Stimulated activated naive CD8-positive, alpha-beta T cell treated with anti-CD3 and anti-CD28 coated beads, Interleukin-15, amount 100 ng/mL, for 72 hours (primary cell): Measurements from ENCODE around the gene WNK2.

Experiments used
- ATAC-seq: fragments of 150-1000 bp; cut with Tn5 transposase; 2 replicates; pipeline ENCODE4 v1.10.0; 2021; ENCODE audit warnings: mild to moderate bottlenecking, moderate library complexity
- DNase-seq, 2 donors: peaks; one replicate each; pipeline ENCODE4 v3.0.0; 2021 to 2022
- H3K27ac Mint-ChIP-seq, 2 donors: one replicate each; pipeline ENCODE4 v1.8.0; 2022; ENCODE audit warnings: mild to moderate bottlenecking in 2 of 2, mixed read lengths in 2 of 2, moderate library complexity in 2 of 2
- H3K27me3 Mint-ChIP-seq: one replicate; pipeline ENCODE4 v1.8.0; 2022; ENCODE audit warnings: mixed read lengths
- H3K4me1 Mint-ChIP-seq: one replicate; pipeline ENCODE4 v1.8.0; 2022; ENCODE audit warnings: mild to moderate bottlenecking, mixed read lengths
- H3K4me3 Mint-ChIP-seq, 2 donors: one replicate each; pipeline ENCODE4 v1.8.0; 2022; ENCODE audit warnings: mild to moderate bottlenecking in 2 of 2, mixed read lengths in 2 of 2, moderate library complexity in 1 of 2
- H3K9me3 Mint-ChIP-seq, 2 donors: one replicate each; pipeline ENCODE4 v1.8.0; 2022; ENCODE audit warnings: mixed read lengths in 2 of 2

The WNK2 gene

DNA sequence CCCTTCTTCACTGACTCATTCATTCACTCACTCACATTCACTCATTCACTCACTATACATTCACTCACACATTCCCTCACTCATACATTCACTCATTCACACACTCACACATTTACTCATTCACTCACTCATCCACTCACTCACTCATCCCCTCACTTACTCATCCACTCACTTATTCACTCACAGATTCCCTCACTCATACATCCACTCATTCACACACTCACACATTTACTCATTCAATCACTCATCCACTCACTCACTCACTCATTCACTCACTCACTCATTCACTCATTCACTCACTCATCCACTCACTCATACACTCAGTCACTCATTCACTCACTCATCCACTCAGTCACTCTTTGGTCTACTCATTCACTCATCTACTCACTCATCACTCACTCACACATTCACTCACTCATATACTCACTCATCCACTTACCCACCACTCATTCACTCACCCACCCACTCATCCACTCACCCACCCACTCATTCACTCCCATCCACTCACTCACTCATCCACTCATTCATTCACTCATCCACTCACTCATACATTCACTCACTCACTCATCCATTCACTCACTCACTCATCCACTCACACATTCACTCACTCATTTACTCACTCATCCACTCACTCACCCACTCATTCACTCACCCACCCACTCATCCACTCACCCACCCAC lies 27.2 kb downstream of the WNK2 start:
- no peak overlapping the region for H3K27ac Mint-ChIP-seq
- no peaks in the 10 kb centered on the region for H3K27me3 Mint-ChIP-seq
- no peak overlapping the region for H3K4me3 Mint-ChIP-seq
- ATAC-seq, result no peak
- no peaks in the 10 kb centered on the region for H3K4me1 Mint-ChIP-seq
- H3K9me3 Mint-ChIP-seq, result peaks cover 7 to 13% of the 10 kb centered on the region in 2 donors
- DNase-seq, result no peak

DNA sequence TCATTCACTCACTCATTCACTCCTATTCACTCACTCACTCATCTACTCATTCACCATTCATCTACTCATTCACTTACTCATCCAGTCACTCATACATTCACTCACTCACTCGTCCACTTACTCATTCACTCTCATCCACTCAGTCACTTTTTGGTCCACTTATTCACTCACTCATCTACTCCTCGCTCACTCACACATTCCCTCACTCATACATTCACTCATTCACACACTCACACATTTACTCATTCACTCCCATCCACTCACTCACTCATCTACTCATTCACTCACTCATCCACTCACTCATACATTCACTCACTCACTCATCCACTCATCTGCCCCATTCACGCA lies 27.7 kb downstream of the WNK2 start:
- Mint-ChIP-seq H3K4me1 (no peaks in the 10 kb centered on the region), H3K27me3 (no peaks in the 10 kb centered on the region), H3K4me3 (no peak overlapping the region), H3K9me3 (peaks cover 7 to 13% of the 10 kb centered on the region in 2 donors), H3K27ac (no peak overlapping the region)
- ATAC-seq (no peak), DNase-seq (no peak)

DNA sequence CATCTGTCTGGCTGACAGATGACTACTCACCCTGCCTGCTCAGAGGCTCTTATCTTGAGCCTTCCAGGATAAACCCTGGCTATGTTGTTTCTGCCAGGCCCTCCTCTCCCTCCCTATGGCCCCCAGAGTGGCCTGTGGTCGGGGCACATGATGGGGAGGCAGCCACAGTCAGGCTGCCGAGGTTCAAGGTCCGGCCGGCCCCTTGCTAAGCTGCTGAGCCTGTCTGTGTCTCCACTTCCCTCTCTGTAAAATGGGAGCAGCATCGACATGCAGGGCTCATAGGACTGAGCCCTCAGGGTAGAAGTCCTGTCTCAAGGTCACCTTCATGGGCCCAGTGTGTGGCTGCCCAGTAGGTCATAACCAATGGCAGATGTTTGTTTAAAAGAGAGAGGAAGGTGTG lies 28.5 kb downstream of the WNK2 start:
- no peaks in the 10 kb centered on the region for H3K27me3 Mint-ChIP-seq
- no peak overlapping the region for H3K4me3 Mint-ChIP-seq
- H3K27ac Mint-ChIP-seq, result no peak overlapping the region
- DNase-seq (no peak), ATAC-seq (no peak)
- H3K9me3 Mint-ChIP-seq, result peaks cover 7 to 13% of the 10 kb centered on the region in 2 donors
- no peaks in the 10 kb centered on the region for H3K4me1 Mint-ChIP-seq

DNA sequence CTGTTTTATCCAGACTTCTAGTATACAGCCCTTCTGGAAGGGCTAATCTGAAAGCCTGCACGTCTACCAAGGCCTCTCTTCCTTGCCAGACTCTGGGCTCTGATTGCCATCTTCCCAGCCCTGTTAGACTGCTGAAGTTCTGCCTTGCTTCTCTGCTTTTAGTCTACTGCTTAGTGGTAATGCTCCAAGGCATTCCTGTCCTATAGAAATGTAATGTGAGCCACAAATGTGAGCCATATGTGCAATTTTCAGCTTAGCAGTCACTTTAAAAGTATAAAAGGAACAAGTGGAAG lies 32.1 kb downstream of the WNK2 start:
- Mint-ChIP-seq H3K4me1 (no peaks in the 10 kb centered on the region), H3K27ac (no peak overlapping the region), H3K27me3 (no peaks in the 10 kb centered on the region), H3K4me3 (no peak overlapping the region), H3K9me3 (peaks cover 0 to 7% of the 10 kb centered on the region in 2 donors)
- no peak for ATAC-seq
- DNase-seq, result no peak

DNA sequence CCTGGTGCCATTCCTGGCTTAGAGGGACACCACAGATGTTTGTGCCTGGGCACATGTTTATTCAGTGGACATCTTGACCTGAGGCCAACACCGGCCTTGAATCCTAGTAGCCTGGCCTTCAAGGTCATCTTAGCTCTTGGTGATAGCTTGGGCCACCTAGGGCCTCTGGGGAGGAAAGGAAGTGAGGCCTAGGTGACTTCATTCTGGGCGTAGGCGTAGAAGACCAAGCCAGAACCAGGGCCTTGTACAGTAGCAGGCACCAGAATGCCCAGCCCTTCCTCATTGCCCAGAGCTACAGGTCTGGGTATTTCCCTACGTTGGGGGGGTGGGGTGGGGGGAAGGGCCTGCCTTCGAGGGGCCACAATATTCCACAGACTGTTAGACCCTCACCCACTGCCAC lies 33.8 kb downstream of the WNK2 start:
- H3K27me3 Mint-ChIP-seq, result peaks cover under 1% of the 10 kb centered on the region
- DNase-seq, result no peak
- H3K4me1 Mint-ChIP-seq, result no peaks in the 10 kb centered on the region
- H3K27ac Mint-ChIP-seq, result peak overlapping the region in 1 of 2 donors; percentile 7
- no peak for ATAC-seq
- no peak overlapping the region for H3K4me3 Mint-ChIP-seq
- peaks cover 0 to 7% of the 10 kb centered on the region in 2 donors for H3K9me3 Mint-ChIP-seq

DNA sequence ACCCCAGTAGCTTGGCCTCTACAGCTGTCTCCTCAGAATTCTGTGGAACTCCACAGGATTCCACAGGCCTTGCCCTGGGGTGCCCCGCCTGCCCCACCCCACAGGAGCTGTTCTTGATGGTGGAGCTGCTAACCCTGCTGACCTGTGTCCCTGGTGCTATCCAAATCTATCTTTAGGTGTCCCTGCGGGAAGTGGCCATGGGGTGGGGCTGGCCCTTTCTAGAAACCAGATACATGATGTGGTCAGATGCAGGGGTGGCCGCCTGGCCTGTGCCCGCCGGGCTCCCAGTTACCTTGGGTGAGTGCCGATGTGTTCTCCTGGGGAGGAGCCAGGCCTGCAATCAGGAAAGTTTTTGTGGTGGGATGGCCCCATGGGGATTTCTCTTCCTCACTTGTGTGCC lies 34.2 kb downstream of the WNK2 start:
- peaks cover 0 to 7% of the 10 kb centered on the region in 2 donors for H3K9me3 Mint-ChIP-seq
- no peak overlapping the region for H3K4me3 Mint-ChIP-seq
- H3K27ac Mint-ChIP-seq, result no peak overlapping the region
- ATAC-seq, result no peak
- no peaks in the 10 kb centered on the region for H3K4me1 Mint-ChIP-seq
- no peak for DNase-seq
- H3K27me3 Mint-ChIP-seq, result peaks cover 5% of the 10 kb centered on the region

DNA sequence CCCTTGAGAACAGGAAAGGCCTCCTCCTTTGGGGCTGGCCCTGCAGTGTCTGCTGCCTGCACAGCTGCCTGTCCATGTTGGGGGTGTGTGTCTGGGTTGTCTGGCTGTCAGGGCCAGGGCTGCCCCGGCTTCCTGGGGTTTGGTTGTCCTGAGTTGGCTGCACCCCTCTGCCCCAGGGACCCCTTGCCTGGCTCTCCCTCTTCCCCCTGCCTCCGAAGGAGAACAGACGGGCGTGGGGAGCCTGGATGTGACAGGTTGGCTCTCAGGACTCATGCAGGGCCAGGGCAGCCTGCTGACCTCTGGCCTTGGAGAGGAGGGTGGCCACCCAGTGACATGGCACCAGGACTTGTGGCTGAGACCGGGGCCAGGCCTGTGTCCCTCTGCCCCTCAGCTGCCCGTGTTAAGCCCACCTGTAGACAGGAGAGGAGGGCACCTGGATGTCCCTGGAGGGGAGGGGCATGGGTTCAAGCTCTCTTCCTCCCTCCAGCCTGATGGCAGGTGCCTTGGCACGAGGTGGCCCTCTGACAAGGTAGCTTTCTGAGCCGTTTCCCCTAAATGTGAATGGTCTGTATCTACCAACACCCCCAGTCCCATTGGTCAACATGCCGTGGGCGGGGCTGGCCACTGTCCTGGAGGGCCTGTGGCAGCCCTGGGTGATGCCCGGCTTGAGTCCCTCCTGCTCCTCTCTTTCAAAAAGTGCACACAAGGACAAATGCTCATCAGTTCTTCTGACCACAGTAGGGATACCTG lies 34.9 kb downstream of the WNK2 start:
- peaks cover 11% of the 10 kb centered on the region for H3K27me3 Mint-ChIP-seq
- no peak for ATAC-seq
- no peak for DNase-seq
- H3K4me1 Mint-ChIP-seq, result no peaks in the 10 kb centered on the region
- no peak overlapping the region for H3K27ac Mint-ChIP-seq
- H3K4me3 Mint-ChIP-seq, result no peak overlapping the region
- H3K9me3 Mint-ChIP-seq, result peaks cover 0 to 7% of the 10 kb centered on the region in 2 donors

DNA sequence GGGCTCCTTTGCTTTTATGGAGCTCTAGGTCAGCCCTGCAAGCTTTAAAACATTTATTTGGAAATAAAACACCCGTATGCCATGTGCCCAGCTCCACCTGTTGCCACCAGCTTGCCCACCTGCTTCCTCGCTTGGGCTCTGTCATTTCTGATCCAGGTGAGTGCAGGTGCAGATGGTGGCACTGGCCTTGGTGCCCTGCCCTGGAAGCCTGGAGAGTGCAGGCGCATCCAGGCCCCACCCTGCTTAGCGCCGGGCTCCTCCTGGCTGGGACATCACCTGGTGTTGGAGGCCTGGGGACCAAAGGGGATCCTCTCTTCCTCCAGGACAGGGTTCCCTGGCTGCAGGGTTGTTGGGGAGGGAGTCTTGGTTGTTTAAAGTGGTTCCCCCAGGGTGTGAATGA lies 35.8 kb downstream of the WNK2 start:
- peaks cover 11% of the 10 kb centered on the region for H3K27me3 Mint-ChIP-seq
- no peaks in the 10 kb centered on the region for H3K4me1 Mint-ChIP-seq
- H3K27ac Mint-ChIP-seq, result no peak overlapping the region
- no peak for DNase-seq
- peaks cover 0 to 7% of the 10 kb centered on the region in 2 donors for H3K9me3 Mint-ChIP-seq
- no peak for ATAC-seq
- no peak overlapping the region for H3K4me3 Mint-ChIP-seq

DNA sequence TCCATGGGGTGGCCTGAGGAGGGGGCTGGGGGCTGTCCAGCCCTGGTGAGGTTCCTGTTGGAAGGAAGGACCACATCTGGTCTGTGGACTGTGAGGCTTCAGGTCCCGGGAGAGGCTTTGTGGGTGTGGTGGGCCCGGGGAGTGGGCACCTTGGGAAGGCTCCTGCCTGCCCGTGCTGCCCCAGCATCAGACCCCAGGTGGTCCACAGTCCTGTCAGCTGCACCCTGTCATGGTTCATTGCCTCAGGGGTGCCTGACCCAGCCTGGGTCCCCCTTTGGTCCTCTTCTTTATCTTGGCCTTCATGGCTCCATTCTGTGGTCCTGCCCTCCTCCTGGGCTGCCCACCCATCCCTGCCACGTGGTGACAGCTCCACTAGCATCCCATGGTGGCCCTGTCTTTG lies 36.7 kb downstream of the WNK2 start:
- DNase-seq, result no peak
- H3K4me3 Mint-ChIP-seq, result no peak overlapping the region
- H3K27ac Mint-ChIP-seq, result no peak overlapping the region
- no peak for ATAC-seq
- H3K4me1 Mint-ChIP-seq, result peaks cover 3% of the 10 kb centered on the region
- H3K9me3 Mint-ChIP-seq, result peaks cover 0 to 3% of the 10 kb centered on the region in 2 donors
- H3K27me3 Mint-ChIP-seq, result peaks cover 11% of the 10 kb centered on the region

DNA sequence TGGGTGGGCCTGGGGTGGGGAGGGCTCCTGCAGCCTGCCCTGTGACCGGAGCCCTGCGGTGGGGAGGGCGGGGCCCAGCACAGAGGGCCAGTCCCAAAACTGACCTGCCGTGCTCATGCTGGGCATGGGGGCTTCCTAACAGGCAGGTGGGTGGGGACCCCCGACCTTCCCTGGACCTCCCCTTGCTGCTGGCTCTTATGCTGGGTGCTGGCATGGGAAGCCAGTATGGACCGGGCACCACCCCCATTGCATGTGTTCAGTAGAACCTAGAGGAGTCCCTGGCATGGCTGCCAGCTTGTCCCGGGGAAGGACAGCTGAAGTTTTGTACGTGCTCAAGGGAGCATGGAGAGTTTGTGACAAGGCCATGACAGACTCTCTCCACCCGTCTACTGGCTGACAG lies 37.1 kb downstream of the WNK2 start:
- no peak for DNase-seq
- no peak for ATAC-seq
- Mint-ChIP-seq H3K4me3 (no peak overlapping the region), H3K9me3 (no peaks in the 10 kb centered on the region), H3K27ac (no peak overlapping the region), H3K4me1 (peaks cover 5% of the 10 kb centered on the region), H3K27me3 (peaks cover 11% of the 10 kb centered on the region)

DNA sequence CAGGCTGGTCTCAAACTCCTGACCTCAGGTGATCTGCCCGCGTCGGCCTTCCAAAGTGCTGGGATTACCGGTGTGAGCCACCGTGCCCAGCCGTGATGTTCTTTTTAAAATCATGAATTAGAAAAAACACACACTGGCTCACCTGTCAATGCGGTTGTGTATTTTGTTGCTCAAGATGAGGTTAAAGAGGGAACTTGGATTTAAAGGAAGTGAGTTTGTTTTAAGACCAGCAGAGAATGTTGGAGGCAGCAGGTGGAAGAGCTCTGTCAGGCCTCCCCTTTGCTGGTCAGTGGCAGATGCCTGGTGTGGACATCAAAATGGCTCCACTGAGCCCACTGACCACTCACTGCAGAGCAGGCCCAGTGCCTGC lies 38.9 kb downstream of the WNK2 start:
- peaks cover 5% of the 10 kb centered on the region for H3K4me1 Mint-ChIP-seq
- peak overlapping the region in 1 of 2 donors; percentile 31 for H3K27ac Mint-ChIP-seq
- DNase-seq, result no peak
- no peak overlapping the region for H3K4me3 Mint-ChIP-seq
- H3K27me3 Mint-ChIP-seq, result peaks cover 11% of the 10 kb centered on the region
- no peak for ATAC-seq
- no peaks in the 10 kb centered on the region for H3K9me3 Mint-ChIP-seq

DNA sequence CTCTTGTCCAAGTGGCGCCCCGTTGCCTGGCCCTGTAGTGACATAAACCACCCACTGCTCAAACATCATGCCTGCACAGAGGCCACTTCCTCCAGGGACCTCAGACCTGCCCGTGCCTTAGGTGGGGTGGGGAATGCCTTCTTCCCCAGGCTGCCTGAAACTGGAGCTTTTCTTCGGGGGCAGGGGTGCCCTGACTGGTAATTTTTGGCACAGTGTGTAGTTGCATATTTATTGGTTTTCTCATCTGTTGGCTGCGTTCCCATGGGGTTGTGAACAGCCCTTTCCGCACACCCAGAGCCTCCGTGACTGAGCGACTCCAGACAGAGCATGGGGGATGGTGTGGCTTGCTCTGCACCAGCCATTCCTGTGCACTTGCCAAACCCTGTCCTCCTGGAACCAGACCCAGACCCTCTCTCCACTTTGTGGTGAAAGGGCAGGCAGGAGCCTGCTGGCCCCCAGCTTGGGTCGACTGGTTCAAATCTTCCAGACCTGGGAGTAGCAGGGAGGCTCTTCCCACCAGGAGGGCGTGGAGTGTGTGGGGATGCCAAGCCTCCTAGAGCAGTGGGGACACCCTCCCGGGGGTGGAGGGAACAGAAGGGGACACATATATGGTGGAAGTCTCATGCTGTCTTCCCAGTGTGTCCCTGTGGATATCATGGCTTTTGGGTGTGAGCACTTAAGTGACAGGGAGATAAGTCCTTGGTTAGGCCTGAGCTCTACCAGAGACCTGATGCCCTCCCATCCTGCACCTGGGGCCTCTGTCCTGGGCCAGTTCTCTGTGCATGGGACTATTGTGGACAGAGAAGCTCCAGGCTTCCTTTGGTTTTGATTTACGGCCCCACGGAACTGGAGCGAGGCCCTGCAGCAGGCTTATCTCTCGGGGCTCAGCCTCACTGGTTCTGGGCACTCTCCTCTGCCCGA lies 39.6 kb downstream of the WNK2 start:
- ATAC-seq (no peak), DNase-seq (no peak)
- Mint-ChIP-seq H3K27me3 (peaks cover 15% of the 10 kb centered on the region), H3K4me1 (peaks cover 5% of the 10 kb centered on the region), H3K27ac (no peak overlapping the region), H3K4me3 (no peak overlapping the region), H3K9me3 (no peaks in the 10 kb centered on the region)

DNA sequence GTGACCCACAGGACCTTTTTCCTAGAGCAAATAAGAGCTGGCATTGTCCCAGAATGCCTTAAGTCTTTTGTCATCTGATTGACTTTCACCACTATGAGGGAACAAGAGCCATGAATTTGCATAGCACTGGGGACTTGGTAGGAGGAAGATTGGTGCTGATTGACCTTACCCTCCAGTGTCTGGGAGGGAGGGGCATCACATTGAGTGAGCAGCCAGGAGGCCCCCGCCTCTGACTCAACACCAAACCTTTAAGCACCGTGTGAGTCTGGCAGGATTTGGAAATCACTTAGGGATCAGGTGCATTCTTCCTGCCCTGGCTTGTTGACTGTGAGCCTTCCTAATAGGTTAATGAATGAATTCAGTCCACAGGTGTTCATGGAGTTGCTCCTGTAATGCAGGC lies 40.7 kb downstream of the WNK2 start:
- Mint-ChIP-seq H3K27me3 (peaks cover 26% of the 10 kb centered on the region), H3K4me3 (no peak overlapping the region), H3K9me3 (no peaks in the 10 kb centered on the region), H3K27ac (no peak overlapping the region), H3K4me1 (peaks cover 5% of the 10 kb centered on the region)
- DNase-seq (no peak), ATAC-seq (no peak)

DNA sequence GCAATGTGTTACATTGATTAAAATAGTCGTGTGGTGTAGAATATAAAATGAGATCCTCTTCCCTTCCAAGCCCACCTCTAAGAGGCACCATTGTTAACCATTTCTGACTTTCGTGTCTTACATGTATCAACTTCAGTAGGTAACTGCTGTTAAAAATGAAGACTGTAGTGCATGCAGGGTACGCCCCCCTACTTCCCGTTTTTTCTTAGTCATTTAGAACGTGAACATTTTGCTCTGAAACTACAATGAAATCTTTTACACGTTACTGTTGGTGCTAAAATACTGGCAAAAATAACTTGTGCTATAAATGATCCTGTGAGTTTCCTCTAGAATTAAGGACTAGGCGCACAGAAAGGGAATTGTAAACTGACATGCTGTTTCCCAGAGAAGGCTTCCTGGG lies 41.5 kb downstream of the WNK2 start:
- peaks cover 5% of the 10 kb centered on the region for H3K4me1 Mint-ChIP-seq
- no peak overlapping the region for H3K4me3 Mint-ChIP-seq
- peaks cover 33% of the 10 kb centered on the region for H3K27me3 Mint-ChIP-seq
- DNase-seq (no peak), ATAC-seq (no peak)
- H3K27ac Mint-ChIP-seq, result no peak overlapping the region
- H3K9me3 Mint-ChIP-seq, result no peaks in the 10 kb centered on the region

DNA sequence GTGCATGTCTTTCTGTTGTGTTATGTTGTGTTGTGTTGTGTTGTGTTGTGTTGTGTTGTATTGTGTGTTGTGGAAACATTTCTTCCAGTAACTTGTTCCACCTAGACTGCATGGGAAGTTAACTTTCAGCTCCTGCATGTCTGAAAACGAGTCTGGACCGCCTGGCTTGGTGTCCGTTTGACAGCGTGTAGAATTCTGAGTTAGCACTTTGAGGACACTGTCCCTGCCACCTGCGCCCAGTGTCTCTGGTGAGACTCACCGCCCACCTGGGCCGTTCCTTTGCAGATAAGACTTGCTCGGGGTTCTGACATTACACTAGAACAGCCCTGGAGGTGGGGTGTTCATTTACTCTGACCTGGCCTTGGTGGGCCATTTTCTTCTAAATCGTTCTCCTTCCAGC lies 42.0 kb downstream of the WNK2 start:
- peaks cover 5% of the 10 kb centered on the region for H3K4me1 Mint-ChIP-seq
- no peak overlapping the region for H3K4me3 Mint-ChIP-seq
- ATAC-seq (no peak), DNase-seq (no peak)
- no peak overlapping the region for H3K27ac Mint-ChIP-seq
- peaks cover 33% of the 10 kb centered on the region for H3K27me3 Mint-ChIP-seq
- H3K9me3 Mint-ChIP-seq, result no peaks in the 10 kb centered on the region

DNA sequence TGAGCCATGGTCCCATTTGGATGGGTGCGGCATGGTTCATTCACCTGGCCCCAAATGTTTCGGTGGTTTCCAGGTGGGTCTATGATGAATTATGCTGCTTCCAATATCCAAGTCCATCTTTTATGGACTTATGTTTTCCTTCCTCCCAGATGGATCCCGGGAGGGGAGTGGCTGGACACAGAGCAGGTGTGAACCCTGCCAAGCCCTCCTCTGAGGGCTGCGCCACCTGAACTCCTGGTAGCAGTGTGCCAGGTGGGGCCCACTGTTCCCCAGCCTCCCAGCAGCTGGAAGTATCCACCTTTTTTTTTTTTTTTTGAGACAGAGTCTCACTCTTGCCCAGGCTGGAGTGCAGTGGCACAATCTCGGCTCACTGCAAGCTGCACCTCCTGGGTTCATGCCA lies 42.9 kb downstream of the WNK2 start:
- Mint-ChIP-seq H3K27ac (no peak overlapping the region), H3K27me3 (peaks cover 42% of the 10 kb centered on the region), H3K9me3 (no peaks in the 10 kb centered on the region), H3K4me1 (peaks cover 10% of the 10 kb centered on the region), H3K4me3 (no peak overlapping the region)
- ATAC-seq, result no peak
- DNase-seq, result no peak
